GM19023 (cell line): Measurements from ENCODE around the gene MAGEB6B.
"Not testable (repeated sequence)": the region's sequence is repeated elsewhere in the genome, so short reads cannot be mapped to it uniquely, and the experiment has no call there.

Source experiments
- ATAC-seq: cut with Tn5 transposase; IDR thresholded peaks from one replicate; pipeline ENCODE4 v1.9.1; 2021; ENCODE audit warnings: mild to moderate bottlenecking, moderate library complexity; ENCODE audit not compliant: unreplicated experiment

MAGEB6B gene

DNA sequence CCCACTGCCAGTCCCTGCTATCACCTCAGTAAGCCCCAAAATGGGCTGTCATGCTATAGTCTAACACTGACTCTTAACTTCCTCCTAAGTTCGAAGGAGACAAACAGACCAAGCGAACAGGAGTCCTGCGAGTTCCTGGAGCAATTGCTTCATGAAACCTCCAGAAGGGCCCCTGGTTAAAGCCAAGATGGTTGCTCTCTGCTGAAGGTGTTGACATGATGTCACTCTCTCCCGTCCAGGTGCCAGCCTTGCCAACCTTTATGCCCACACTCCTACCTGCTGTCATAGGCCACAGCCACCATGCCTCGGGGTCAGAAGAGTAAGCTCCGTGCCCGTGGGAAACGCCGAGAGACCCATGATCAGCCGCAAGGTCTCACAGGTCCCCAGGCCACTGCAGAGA is at the start of gene MAGEB6B:
Gene MAGEB6B, plus strand, starts transcription at position 301 of the 400 bp plus-strand sequence. Its CDS starts 0 bp downstream, at position 301.
- no peak for ATAC-seq

DNA sequence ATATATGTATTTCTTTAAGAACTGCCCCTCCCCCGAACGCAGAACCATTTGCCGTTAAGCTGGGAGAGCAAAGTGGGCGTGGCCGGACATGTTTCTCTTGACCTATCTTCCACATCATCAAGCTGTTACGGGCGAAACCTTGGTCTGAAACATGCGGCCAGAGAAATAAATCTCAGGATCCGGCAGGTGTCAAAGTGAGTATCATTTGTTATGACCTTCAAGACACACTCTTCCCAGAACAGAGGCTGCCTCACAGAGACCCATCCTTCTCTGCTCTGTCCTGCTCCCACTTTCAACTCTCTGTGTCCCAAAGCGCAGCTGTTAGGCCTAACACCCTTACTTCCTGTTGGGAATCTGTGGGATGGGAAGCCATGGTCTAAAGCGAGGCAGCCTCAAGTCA is 22.1 kb upstream of the MAGEB6B start, which contains the start of gene MAGEB18:
Gene MAGEB18, plus strand, starts transcription at position 70 of the 400 bp plus-strand sequence. CDS start 643 bp downstream, outside the sequence.
- ATAC-seq, result no peak

DNA sequence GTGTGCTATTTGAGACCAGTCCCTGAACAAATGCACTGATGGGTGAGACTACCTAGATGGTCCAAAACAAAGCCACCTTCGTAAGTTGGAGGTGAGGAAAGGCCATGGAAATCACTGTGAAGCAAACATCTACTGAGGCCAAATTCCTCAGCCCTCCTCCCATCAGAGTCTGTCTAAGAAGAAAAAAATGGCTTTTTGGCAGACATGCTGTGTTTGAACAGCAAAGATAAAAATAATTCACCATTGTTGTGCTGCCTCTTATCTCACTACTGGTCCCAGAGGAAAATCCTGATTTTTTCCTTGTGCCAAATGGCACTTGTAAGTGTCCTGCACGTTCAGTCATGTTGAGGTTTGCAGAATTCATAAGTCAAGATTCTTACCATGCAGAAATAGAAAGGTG is 14.4 kb upstream of the MAGEB6B start:
- ATAC-seq, result no peak

- no peak for ATAC-seq
Observed at GRCh38 chrX:26192204-26192603, 31.8 kb downstream of the MAGEB6B start, which contains the start of gene MAGEB6. Gene MAGEB6 (plus strand): TSS chrX:26192440. CDS start chrX:26193847, 1,407 bp downstream.

DNA sequence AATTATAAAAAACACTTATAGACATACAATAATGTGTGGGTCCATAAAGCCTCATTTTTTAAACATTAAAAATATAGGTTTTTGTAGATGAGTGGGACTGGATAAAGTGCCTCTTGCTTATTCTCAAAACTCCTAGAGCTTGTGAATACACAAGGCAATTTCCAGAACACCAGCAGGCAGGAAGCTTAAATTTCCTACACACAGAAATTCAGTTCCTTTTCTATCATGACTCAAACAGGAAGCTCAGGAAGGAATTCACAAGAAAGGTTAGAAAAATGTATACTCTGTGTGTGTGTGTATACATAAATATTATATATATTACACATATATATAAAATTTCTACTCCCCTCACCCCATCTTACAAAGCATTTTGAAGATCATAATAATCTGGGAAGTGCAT is 43.2 kb downstream of the MAGEB6B start:
- no peak for ATAC-seq

DNA sequence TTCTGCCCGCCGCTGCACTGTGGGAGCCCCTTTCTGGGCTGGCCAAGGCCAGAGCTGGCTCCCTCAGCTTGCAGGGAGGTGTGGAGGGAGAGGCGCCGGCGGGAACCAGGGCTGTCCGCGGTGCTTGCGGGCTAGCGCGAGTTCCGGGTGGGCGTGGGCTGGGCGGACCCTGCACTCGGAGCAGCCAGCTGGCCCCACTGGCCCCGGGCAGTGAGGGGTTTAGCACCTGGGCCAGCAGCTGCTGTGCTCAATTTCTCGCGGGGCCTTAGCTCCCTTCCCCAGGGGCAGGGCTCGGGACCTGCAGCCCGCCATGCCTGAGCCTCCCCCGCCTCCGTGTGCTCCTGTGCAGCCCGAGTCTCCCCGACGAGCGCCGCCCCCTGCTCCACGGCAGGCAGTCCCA is 44.3 kb downstream of the MAGEB6B start:
- not testable (repeated sequence) for ATAC-seq

- no peak for ATAC-seq
Observed at GRCh38 chrX:26208012-26208411, 47.6 kb downstream of the MAGEB6B start.
